Common myeloid progenitor, CD34-positive (primary cell): Measurements from ENCODE around the gene DACT2.

Experiments
- CTCF ChIA-PET: fragments of 350-600 bp; sonication (Branson Sonifier 250); formaldehyde crosslinking; loops from one replicate; lab custom pipeline; 2021; ENCODE audit warnings: antibody characterized with exemption; lab: Charles Lee
- POLR2A ChIA-PET: fragments of 350-600 bp; sonication (Branson Sonifier 250); formaldehyde crosslinking; loops from one replicate; lab custom pipeline; 2021; ENCODE audit warnings: antibody characterized with exemption; lab: Charles Lee
- DNase-seq, 3 donors: peaks; one replicate each; pipeline versions ENCODE4 v3.0.0 to v3.0.0-alpha.2; 2013
- H3K27ac ChIP-seq, 2 experiments: 1 replicate in 1 of 2; 2 replicates in 1 of 2; pipeline ENCODE4 v1.7.0; 2013; ENCODE audit warnings: inconsistent platforms in 2 of 2, low read length in 2 of 2, mild to moderate bottlenecking in 2 of 2, low read depth in 1 of 2, moderate library complexity in 1 of 2; ENCODE audit not compliant: severe bottlenecking in 2 of 2, insufficient read depth in 1 of 2, poor library complexity in 1 of 2
- H3K27me3 ChIP-seq, 5 experiments: replicated peaks in 2 of 5; 1 replicate in 3 of 5; 2 replicates in 2 of 5; pipeline versions ENCODE4 v1.6.1 to v1.7.0; 2013; ENCODE audit warnings: low read length in 4 of 5, mild to moderate bottlenecking in 2 of 5, moderate library complexity in 2 of 5, inconsistent platforms in 1 of 5; ENCODE audit not compliant: insufficient read depth in 5 of 5, control insufficient read depth in 4 of 5
- H3K36me3 ChIP-seq, 4 experiments: 1 replicate in 2 of 4; 2 replicates in 2 of 4; pipeline versions ENCODE4 v1.6.1 to v1.7.0; 2013; ENCODE audit warnings: low read length in 3 of 4, control low read depth in 1 of 4, mild to moderate bottlenecking in 1 of 4; ENCODE audit not compliant: control insufficient read depth in 4 of 4, insufficient read depth in 4 of 4
- H3K4me1 ChIP-seq, 4 experiments: 1 replicate in 3 of 4; 2 replicates in 1 of 4; pipeline versions ENCODE4 v1.6.1 to v1.7.1; 2013; ENCODE audit warnings: low read length in 3 of 4, mild to moderate bottlenecking in 3 of 4, control low read depth in 1 of 4, inconsistent platforms in 1 of 4, moderate library complexity in 1 of 4; ENCODE audit not compliant: control insufficient read depth in 4 of 4, insufficient read depth in 4 of 4; ENCODE audit errors: control extremely low read depth in 1 of 4
- H3K4me3 ChIP-seq, 7 experiments: 1 replicate in 4 of 7; 2 replicates in 3 of 7; pipeline versions ENCODE4 v1.5.1 to v1.7.0; 2013; ENCODE audit warnings: mild to moderate bottlenecking in 7 of 7, low read length in 6 of 7, moderate library complexity in 6 of 7, inconsistent platforms in 2 of 7, low read depth in 2 of 7, control low read depth in 1 of 7; ENCODE audit not compliant: insufficient read depth in 4 of 7, control insufficient read depth in 1 of 7; ENCODE audit errors: extremely low read depth in 1 of 7
- H3K9me3 ChIP-seq, 5 experiments: 1 replicate in 4 of 5; 2 replicates in 1 of 5; pipeline versions ENCODE4 v1.6.1 to v1.7.1; 2013; ENCODE audit warnings: low read length in 4 of 5, mild to moderate bottlenecking in 2 of 5, inconsistent platforms in 1 of 5, low read depth in 1 of 5, moderate library complexity in 1 of 5; ENCODE audit not compliant: control insufficient read depth in 4 of 5, insufficient read depth in 2 of 5; ENCODE audit errors: control extremely low read depth in 1 of 5
- WGBS: methylation state at CpG from one replicate; pipeline ENCODE4 v1.1.5; 2013; ENCODE audit not compliant: insufficient coverage; 5-methylcytosine and 5-hydroxymethylcytosine counted together

The DACT2 gene

GRCh38 chr6:168277274-168277669 lies 42.3 kb downstream of the DACT2 start:
- ChIA-PET POLR2A (interaction anchor here (0.5 kb wide), 1 partner anchor 326 kb away, joined by 3 read pairs; no protein-coding TSS in a partner anchor), CTCF (no interaction called here)
- H3K27me3 ChIP-seq: peaks cover 0 to 61% (median 8%) of the 10 kb centered on the region in 5 experiments
- WGBS: 71% methylated on average over 10 of the region's 14 CpGs
- no peak overlapping the region for H3K27ac ChIP-seq
- H3K9me3 ChIP-seq: no peaks in the 10 kb centered on the region
- H3K4me1 ChIP-seq: no peaks in the 10 kb centered on the region
- H3K36me3 ChIP-seq: no peaks in the 10 kb centered on the region
- no peak overlapping the region for H3K4me3 ChIP-seq
- no peak for DNase-seq

GRCh38 chr6:168276576-168277273 lies 42.9 kb downstream of the DACT2 start:
- no peaks in the 10 kb centered on the region for H3K4me1 ChIP-seq

GRCh38 chr6:168275168-168275567 lies 44.4 kb downstream of the DACT2 start:
- H3K36me3 ChIP-seq: no peaks in the 10 kb centered on the region
- no peaks in the 10 kb centered on the region for H3K9me3 ChIP-seq
- CTCF ChIA-PET: no interaction called here
- no peaks in the 10 kb centered on the region for H3K4me1 ChIP-seq
- no peak overlapping the region for H3K27ac ChIP-seq
- peaks cover 0 to 72% (median 12%) of the 10 kb centered on the region in 5 experiments for H3K27me3 ChIP-seq
- no peak overlapping the region for H3K4me3 ChIP-seq
- WGBS: 56% methylated on average over 12 of the region's 12 CpGs
- POLR2A ChIA-PET: no interaction called here
- DNase-seq: no peak

More at GRCh38 chr6:168276576-168277273, 42.9 kb downstream of the DACT2 start:
- CTCF ChIA-PET: no interaction called here
- 91% methylated on average over 30 of the region's 32 CpGs for WGBS
- DNase-seq: no peak
- POLR2A ChIA-PET: interaction anchor here (0.5 kb wide), 1 partner anchor 327 kb away, joined by 3 read pairs; no protein-coding TSS in a partner anchor
- H3K27ac ChIP-seq: no peak overlapping the region
- H3K36me3 ChIP-seq: no peaks in the 10 kb centered on the region
- H3K9me3 ChIP-seq: no peaks in the 10 kb centered on the region
- H3K27me3 ChIP-seq: peaks cover 0 to 65% (median 9%) of the 10 kb centered on the region in 5 experiments
- no peak overlapping the region for H3K4me3 ChIP-seq

- ChIA-PET POLR2A (no interaction called here), CTCF (no interaction called here)
- peak in 2 of 3 donors; percentile 7 to 9 for DNase-seq
- no peaks in the 10 kb centered on the region for H3K9me3 ChIP-seq
- 64% methylated on average over 16 of the region's 22 CpGs for WGBS
- no peak overlapping the region for H3K27ac ChIP-seq
- peaks cover 0 to 68% (median 12%) of the 10 kb centered on the region in 5 experiments for H3K27me3 ChIP-seq
- no peaks in the 10 kb centered on the region for H3K36me3 ChIP-seq
- no peak overlapping the region for H3K4me3 ChIP-seq
- H3K4me1 ChIP-seq: no peaks in the 10 kb centered on the region
Observed at GRCh38 chr6:168274037-168274952, 45.3 kb downstream of the DACT2 start.

GRCh38 chr6:168273441-168274036 lies 46.0 kb downstream of the DACT2 start:
- H3K36me3 ChIP-seq: no peaks in the 10 kb centered on the region
- no peak for DNase-seq
- no peaks in the 10 kb centered on the region for H3K4me1 ChIP-seq
- no peak overlapping the region for H3K27ac ChIP-seq
- ChIA-PET POLR2A (no interaction called here), CTCF (interaction anchor here (0.9 kb wide), 1 partner anchor 14 kb away, joined by 3 read pairs; no protein-coding TSS in a partner anchor)
- no peak overlapping the region for H3K4me3 ChIP-seq
- 72% methylated on average over 11 of the region's 17 CpGs for WGBS
- no peaks in the 10 kb centered on the region for H3K9me3 ChIP-seq
- H3K27me3 ChIP-seq: peaks cover 0 to 68% (median 12%) of the 10 kb centered on the region in 5 experiments

GRCh38 chr6:168272415-168273325 lies 46.9 kb downstream of the DACT2 start:
- H3K9me3 ChIP-seq: no peaks in the 10 kb centered on the region
- H3K4me3 ChIP-seq: no peak overlapping the region
- H3K4me1 ChIP-seq: no peaks in the 10 kb centered on the region
- no peak overlapping the region for H3K27ac ChIP-seq
- CTCF ChIA-PET: interaction anchor here (0.6 to 0.9 kb wide), 2 partner anchors 13 to 15 kb away, joined by 3 read pairs; no protein-coding TSS in a partner anchor
- WGBS: 25% methylated on average over 14 of the region's 17 CpGs
- POLR2A ChIA-PET: no interaction called here
- peaks cover 0 to 68% (median 12%) of the 10 kb centered on the region in 5 experiments for H3K27me3 ChIP-seq
- no peaks in the 10 kb centered on the region for H3K36me3 ChIP-seq
- DNase-seq: peak in 2 of 3 donors; percentile 9 to 26
